ENCODE measurements around the gene IGSF21.

IGSF21 gene

DNA sequence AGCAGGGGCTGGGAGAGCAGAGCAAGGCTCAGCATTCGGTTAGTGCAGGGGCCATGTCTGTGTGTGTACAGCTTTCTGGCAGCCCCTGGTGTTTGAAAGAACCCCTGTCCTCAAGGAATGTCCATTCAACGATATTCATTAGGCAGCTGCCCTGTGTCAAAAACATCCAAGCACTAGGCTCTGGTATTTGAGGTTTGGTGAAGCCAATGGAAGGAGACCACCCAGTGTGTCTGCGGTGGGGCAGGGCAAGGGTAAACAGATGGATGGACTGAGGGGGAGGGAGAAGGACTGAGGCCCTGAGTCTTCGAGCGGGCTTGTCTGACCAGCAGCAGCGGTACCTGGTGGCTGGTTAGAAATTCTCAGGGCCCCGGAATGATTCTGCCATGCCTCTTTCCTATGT, 217.5 kb downstream of the IGSF21 start:
- FAIRE-seq (no peak), DNase-seq (ENCODE audit: insufficient read length, low spot score) (no peak)
- TF ChIP-seq POU2F2 (IDR thresholded peaks at IDR 0.05; ENCODE audit: low read depth, low read length), result no peak
- no peak for TF ChIP-seq SPI1 (IDR thresholded peaks at IDR 0.05; ENCODE audit: low read depth, low read length)
- no peak for TF ChIP-seq POLR2AphosphoS5 (IDR thresholded peaks at IDR 0.05; ENCODE audit: low read depth, low read length)
- TF ChIP-seq TAF1 (IDR thresholded peaks at IDR 0.05; ENCODE audit: low read depth, low read length), result no peak
- TF ChIP-seq POLR2A (IDR thresholded peaks at IDR 0.05; ENCODE audit: low read depth, low read length), result no peak
- TF ChIP-seq PAX5 (IDR thresholded peaks at IDR 0.05; ENCODE audit: insufficient read depth, low read length, severe bottlenecking), result no peak

DNA sequence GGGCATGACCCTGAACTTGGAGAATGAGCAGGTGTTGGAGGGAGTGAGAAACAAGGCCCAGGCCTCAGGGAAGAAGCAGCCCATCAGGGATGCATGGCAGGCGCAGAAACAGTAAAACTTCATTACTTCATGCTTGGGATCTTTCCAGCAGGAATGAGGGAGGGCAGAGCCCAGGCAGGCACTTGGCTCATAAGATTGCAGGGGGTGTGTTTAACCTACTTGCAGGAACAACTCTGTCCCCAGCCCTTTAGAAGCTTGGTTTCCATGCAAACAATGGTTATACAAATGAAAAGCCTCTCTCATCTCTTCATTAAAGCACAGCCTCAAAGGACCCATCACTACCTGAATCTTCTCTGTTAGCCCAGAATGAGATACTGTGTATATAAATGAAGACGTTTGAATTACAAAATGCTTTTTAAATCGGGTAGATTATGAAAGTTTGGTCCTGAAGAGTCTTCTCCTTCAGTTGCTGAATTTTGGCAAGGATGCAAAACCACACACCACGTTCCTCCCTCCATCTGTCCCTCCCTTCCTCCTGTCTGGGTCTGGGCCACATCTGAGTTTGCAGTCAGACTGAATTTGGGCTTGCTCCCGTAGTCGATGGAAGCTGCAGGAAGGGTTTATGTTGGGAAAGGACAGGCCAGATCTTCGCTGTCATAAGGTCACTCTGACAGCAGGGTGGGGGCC, 218.8 kb downstream of the IGSF21 start:
- TF ChIP-seq SPI1 (IDR thresholded peaks at IDR 0.05; ENCODE audit: low read depth, low read length) (no peak), PAX5 (IDR thresholded peaks at IDR 0.05; ENCODE audit: insufficient read depth, low read length, severe bottlenecking) (no peak), TAF1 (IDR thresholded peaks at IDR 0.05; ENCODE audit: low read depth, low read length) (no peak), POU2F2 (IDR thresholded peaks at IDR 0.05; ENCODE audit: low read depth, low read length) (no peak), POLR2A (IDR thresholded peaks at IDR 0.05; ENCODE audit: low read depth, low read length) (no peak), POLR2AphosphoS5 (IDR thresholded peaks at IDR 0.05; ENCODE audit: low read depth, low read length) (no peak)
- FAIRE-seq, result no peak
- no peak for DNase-seq (ENCODE audit: insufficient read length, low spot score)

DNA sequence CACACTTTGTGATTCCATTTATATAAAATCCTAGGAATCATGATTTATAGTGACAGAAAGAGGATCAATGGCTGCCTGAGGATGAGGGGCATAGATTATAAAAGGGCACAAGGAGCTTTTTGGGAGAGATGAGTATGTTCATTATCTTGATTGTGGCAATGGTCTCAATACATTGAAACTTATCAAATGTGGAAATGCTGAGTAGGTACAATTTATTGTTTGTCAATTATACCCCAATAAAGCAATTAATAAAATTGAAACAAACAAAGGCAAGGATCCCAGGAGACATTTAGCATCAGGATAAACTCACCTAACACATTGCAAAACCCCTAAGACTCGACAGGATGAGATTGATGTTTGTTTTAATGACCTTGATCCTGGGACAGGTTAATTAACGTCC, 220.1 kb downstream of the IGSF21 start:
- FAIRE-seq, result no peak
- TF ChIP-seq SPI1 (IDR thresholded peaks at IDR 0.05; ENCODE audit: low read depth, low read length) (no peak), POLR2AphosphoS5 (IDR thresholded peaks at IDR 0.05; ENCODE audit: low read depth, low read length) (no peak), POU2F2 (IDR thresholded peaks at IDR 0.05; ENCODE audit: low read depth, low read length) (no peak), POLR2A (IDR thresholded peaks at IDR 0.05; ENCODE audit: low read depth, low read length) (no peak), TAF1 (IDR thresholded peaks at IDR 0.05; ENCODE audit: low read depth, low read length) (no peak), PAX5 (IDR thresholded peaks at IDR 0.05; ENCODE audit: insufficient read depth, low read length, severe bottlenecking) (no peak)
- no peak for DNase-seq (ENCODE audit: insufficient read length, low spot score)

DNA sequence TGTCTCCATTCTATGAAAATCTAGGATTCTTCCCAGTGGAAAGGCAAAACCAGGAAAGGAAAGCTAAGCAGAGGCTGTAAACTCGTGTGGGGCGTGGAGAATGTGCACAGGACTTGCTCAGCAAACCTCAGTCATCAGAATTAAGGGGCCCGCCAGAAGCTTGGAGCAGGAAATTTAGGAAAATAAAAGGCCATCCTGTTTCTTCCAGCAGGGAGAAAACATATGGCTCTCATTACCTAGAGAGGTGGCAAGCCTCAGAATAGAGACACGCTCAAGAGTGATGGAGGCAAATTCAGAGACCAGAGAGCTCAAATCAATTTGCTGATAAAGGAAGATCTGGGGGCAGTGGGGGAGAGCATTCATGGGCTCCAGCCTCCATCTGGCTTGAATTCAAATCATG, 221.2 kb downstream of the IGSF21 start:
- no peak for TF ChIP-seq POLR2A (IDR thresholded peaks at IDR 0.05; ENCODE audit: low read depth, low read length)
- TF ChIP-seq SPI1 (IDR thresholded peaks at IDR 0.05; ENCODE audit: low read depth, low read length), result no peak
- TF ChIP-seq TAF1 (IDR thresholded peaks at IDR 0.05; ENCODE audit: low read depth, low read length), result no peak
- TF ChIP-seq PAX5 (IDR thresholded peaks at IDR 0.05; ENCODE audit: insufficient read depth, low read length, severe bottlenecking), result no peak
- FAIRE-seq, result no peak
- no peak for DNase-seq (ENCODE audit: insufficient read length, low spot score)

DNA sequence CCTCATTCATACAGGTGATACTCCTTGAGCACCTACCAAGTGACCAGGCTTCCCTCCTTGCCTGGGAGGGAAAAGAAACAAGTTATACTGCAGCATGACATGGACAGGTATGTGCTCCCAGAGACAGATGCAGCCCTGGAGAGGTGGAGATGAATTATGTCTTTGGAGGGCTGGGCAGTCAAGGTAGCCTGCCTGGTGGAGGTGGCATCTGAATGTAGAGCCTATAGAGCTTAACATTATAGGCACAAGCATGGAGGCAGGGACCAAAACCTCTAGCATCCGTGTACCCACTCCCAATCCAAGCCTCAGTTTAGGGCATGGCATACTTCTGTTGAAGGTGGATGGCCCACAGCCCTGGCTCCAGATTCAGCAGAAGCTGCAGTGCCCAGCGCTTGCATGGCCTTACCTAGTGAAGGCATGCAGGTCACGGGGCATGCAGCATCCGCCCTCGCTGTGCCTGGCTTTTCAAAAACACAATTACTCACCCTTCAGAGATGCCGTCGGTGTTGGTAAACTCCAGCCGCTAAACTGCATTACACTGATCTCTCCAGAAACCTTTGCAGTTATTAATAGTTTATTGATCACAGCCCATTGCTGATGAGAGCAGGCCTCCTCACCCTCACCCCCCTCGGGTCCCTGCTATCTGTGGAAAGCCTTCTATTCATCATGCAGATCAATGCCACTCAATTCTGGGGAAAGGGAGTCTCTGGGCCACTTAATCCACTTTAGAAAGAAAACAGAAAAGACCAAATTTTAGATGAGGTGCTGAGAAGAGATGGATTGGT, 222.1 kb downstream of the IGSF21 start:
- no peak for FAIRE-seq
- TF ChIP-seq POLR2AphosphoS5 (IDR thresholded peaks at IDR 0.05; ENCODE audit: low read depth, low read length) (no peak), TAF1 (IDR thresholded peaks at IDR 0.05; ENCODE audit: low read depth, low read length) (no peak), POLR2A (IDR thresholded peaks at IDR 0.05; ENCODE audit: low read depth, low read length) (no peak), PAX5 (IDR thresholded peaks at IDR 0.05; ENCODE audit: insufficient read depth, low read length, severe bottlenecking) (no peak), SPI1 (IDR thresholded peaks at IDR 0.05; ENCODE audit: low read depth, low read length) (no peak), POU2F2 (IDR thresholded peaks at IDR 0.05; ENCODE audit: low read depth, low read length) (no peak)
- DNase-seq (ENCODE audit: insufficient read length, low spot score), result no peak

DNA sequence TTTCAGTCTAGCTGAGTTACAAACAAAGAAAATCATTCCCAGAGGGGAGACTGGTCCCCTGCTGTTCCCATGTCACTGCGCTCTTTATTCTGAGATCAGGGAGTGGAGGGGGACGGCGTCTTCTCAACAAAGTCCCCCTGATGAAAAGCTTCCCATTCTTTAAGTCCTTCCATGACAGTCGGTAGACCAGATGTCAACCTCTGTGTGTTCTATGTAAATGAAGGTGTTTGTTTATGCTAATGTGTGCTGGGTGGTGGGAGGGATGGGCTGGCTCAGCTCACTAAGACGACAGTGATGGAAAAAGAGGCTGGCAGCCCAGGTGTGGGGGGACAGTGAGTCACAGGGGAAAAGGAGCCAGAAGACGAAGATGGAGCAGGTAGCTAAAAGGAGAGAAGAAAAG, 225.0 kb downstream of the IGSF21 start:
- FAIRE-seq, result no peak
- no peak for DNase-seq (ENCODE audit: insufficient read length, low spot score)
- no peak for TF ChIP-seq POLR2AphosphoS5 (IDR thresholded peaks at IDR 0.05; ENCODE audit: low read depth, low read length)
- no peak for TF ChIP-seq SPI1 (IDR thresholded peaks at IDR 0.05; ENCODE audit: low read depth, low read length)
- TF ChIP-seq TAF1 (IDR thresholded peaks at IDR 0.05; ENCODE audit: low read depth, low read length), result no peak

DNA sequence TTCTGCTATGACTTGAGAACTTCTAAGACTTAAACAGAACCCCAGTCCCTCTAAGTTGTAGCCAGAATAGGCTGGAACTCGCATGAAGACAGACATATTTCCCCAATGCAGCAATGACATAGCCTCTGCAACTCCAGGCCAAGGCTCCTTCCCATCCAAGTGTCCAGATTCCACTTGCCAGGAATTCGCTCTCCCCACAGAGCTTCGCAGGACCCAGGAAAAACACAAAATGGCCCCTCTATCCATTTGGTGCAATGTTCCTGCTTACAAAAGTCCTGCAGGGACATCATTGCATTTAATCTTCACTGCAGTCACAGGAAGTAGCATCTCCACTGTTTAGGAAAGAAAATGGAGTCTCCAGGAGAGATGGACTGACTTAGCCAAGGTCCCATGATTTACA, 225.6 kb downstream of the IGSF21 start:
- TF ChIP-seq TAF1 (IDR thresholded peaks at IDR 0.05; ENCODE audit: low read depth, low read length) (no peak), POLR2A (IDR thresholded peaks at IDR 0.05; ENCODE audit: low read depth, low read length) (no peak), POLR2AphosphoS5 (IDR thresholded peaks at IDR 0.05; ENCODE audit: low read depth, low read length) (no peak)
- DNase-seq (ENCODE audit: insufficient read length, low spot score) (no peak), FAIRE-seq (no peak)

DNA sequence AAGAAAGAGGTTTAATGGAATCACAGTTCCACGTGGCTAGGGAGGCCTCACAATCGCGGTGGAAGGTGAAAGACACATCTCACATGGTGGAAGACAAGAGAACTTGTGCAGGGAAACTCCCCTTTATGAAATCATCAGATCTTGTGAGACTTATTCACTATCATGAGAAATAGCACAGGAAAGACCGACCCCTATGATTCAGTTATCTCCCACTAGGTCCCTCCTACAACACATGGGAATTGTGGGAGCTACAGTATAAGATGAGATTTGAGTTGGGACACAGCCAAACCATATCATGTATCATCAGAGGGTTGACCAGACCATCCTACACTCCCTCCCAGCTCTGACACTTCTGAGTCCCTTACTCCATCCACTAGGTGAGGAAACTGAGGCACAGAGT, 229.2 kb downstream of the IGSF21 start:
- TF ChIP-seq POU2F2 (IDR thresholded peaks at IDR 0.05; ENCODE audit: low read depth, low read length), result no peak
- TF ChIP-seq POLR2AphosphoS5 (IDR thresholded peaks at IDR 0.05; ENCODE audit: low read depth, low read length), result no peak
- TF ChIP-seq SPI1 (IDR thresholded peaks at IDR 0.05; ENCODE audit: low read depth, low read length), result no peak
- no peak for TF ChIP-seq POLR2A (IDR thresholded peaks at IDR 0.05; ENCODE audit: low read depth, low read length)
- TF ChIP-seq TAF1 (IDR thresholded peaks at IDR 0.05; ENCODE audit: low read depth, low read length), result no peak
- no peak for TF ChIP-seq PAX5 (IDR thresholded peaks at IDR 0.05; ENCODE audit: insufficient read depth, low read length, severe bottlenecking)
- FAIRE-seq, result no peak
- DNase-seq (ENCODE audit: insufficient read length, low spot score), result no peak

DNA sequence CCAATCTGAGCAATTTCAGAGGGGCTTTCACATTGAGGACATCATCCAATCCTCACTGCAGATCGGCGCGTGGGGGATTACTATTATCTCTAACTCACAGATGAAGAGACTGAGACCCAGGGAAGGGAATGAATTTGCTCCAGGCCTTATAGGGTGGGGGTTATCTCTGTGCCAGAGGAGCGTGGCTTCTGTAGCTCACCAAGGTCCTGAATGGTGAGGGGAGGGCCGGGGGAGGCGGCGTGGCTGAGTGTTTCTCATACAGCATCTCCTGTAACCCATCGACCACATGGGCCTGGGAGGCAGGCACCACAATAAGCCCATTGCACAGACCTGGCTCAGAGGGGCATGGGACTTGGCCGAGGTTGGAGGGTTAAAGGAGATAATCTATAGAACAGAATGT, 230.2 kb downstream of the IGSF21 start:
- FAIRE-seq (no peak), DNase-seq (ENCODE audit: insufficient read length, low spot score) (no peak)
- TF ChIP-seq SPI1 (IDR thresholded peaks at IDR 0.05; ENCODE audit: low read depth, low read length), result no peak
- TF ChIP-seq POLR2A (IDR thresholded peaks at IDR 0.05; ENCODE audit: low read depth, low read length), result no peak
- no peak for TF ChIP-seq POLR2AphosphoS5 (IDR thresholded peaks at IDR 0.05; ENCODE audit: low read depth, low read length)
- TF ChIP-seq POU2F2 (IDR thresholded peaks at IDR 0.05; ENCODE audit: low read depth, low read length), result no peak
- no peak for TF ChIP-seq PAX5 (IDR thresholded peaks at IDR 0.05; ENCODE audit: insufficient read depth, low read length, severe bottlenecking)
- no peak for TF ChIP-seq TAF1 (IDR thresholded peaks at IDR 0.05; ENCODE audit: low read depth, low read length)

DNA sequence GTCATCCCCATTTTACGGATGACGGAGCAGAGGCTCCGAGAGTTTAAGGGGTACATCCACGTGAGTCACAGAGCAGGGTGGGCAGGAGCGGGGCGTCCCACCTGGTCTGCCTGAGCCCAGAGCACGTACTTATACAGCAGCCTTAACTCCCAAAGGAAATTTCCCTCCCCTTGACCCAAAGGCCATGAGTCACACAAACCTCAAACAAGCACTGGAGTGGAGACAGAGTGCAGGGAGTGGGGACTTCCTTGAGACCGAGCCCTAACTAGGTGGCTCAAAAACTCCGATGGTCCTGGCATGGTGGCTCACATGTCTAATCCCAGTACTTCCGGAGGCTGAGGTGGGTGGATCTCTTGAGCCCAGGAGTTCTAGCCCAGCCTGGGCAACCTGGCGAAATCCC, 231.6 kb downstream of the IGSF21 start:
- FAIRE-seq, result no peak
- no peak for DNase-seq (ENCODE audit: insufficient read length, low spot score)
- no peak for TF ChIP-seq POU2F2 (IDR thresholded peaks at IDR 0.05; ENCODE audit: low read depth, low read length)
- TF ChIP-seq POLR2AphosphoS5 (IDR thresholded peaks at IDR 0.05; ENCODE audit: low read depth, low read length), result no peak
- no peak for TF ChIP-seq POLR2A (IDR thresholded peaks at IDR 0.05; ENCODE audit: low read depth, low read length)
- no peak for TF ChIP-seq TAF1 (IDR thresholded peaks at IDR 0.05; ENCODE audit: low read depth, low read length)
- TF ChIP-seq SPI1 (IDR thresholded peaks at IDR 0.05; ENCODE audit: low read depth, low read length), result no peak
- no peak for TF ChIP-seq PAX5 (IDR thresholded peaks at IDR 0.05; ENCODE audit: insufficient read depth, low read length, severe bottlenecking)

Measured in GM12891 (cell line).